PFSK-1 (cell line): ENCODE data around the gene PWWP2B.

Source experiments
- FOXP2 ChIP-seq: optimal IDR thresholded peaks from 2 replicates; pipeline ENCODE3; 2011; ENCODE audit warnings: borderline replicate concordance, control low read depth, inconsistent platforms; ENCODE audit not compliant: insufficient read depth; ENCODE audit errors: extremely low read length, extremely low read depth
- POLR2AphosphoS5 ChIP-seq: IDR thresholded peaks from 2 replicates; pipeline ENCODE4 v1.6.1; 2012; ENCODE audit warnings: low read depth, mild to moderate bottlenecking, control low read depth, low read length, moderate library complexity
- SIN3A ChIP-seq: IDR thresholded peaks from 2 replicates; pipeline ENCODE4 v1.6.1; 2012; ENCODE audit warnings: mild to moderate bottlenecking, low read length, moderate library complexity, borderline replicate concordance; ENCODE audit not compliant: insufficient read depth
- TAF1 ChIP-seq: IDR thresholded peaks from 2 replicates; pipeline ENCODE4 v1.6.1; 2012; ENCODE audit warnings: low read length, control low read depth, borderline replicate concordance; ENCODE audit not compliant: insufficient read depth
- TF ChIP-seq, protein P1 (sequence below), 2 experiments: IDR thresholded peaks; 2 replicates each; pipeline versions ENCODE4 v1.6.1 to v1.8.0; 2011 to 2012; ENCODE audit warnings: low read depth in 2 of 2, low read length in 2 of 2, control low read depth in 1 of 2, inconsistent platforms in 1 of 2, mild to moderate bottlenecking in 1 of 2, moderate library complexity in 1 of 2; ENCODE audit not compliant: insufficient read depth in 1 of 2

DNA sequence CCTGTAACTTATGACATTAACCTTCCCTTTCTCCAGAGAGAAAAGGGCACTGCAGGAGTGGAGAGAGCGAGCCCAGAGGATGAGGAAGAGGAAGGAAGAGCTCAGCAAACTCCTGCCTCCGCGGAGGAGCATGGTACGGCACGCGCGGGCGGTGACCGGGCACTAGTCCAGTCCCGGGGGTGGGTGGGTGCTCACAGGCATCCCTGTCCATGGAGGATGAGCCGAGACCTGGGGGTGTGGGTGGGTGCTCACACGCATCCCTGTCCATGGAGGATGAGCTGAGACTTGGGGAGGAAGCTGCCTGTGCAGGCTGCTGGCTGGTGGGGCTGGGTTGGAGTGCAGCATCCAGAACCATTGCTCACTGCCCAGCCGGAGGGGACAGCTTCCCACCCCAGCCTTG lies 41.2 kb upstream of the PWWP2B start:
- TF ChIP-seq, protein P1, sequence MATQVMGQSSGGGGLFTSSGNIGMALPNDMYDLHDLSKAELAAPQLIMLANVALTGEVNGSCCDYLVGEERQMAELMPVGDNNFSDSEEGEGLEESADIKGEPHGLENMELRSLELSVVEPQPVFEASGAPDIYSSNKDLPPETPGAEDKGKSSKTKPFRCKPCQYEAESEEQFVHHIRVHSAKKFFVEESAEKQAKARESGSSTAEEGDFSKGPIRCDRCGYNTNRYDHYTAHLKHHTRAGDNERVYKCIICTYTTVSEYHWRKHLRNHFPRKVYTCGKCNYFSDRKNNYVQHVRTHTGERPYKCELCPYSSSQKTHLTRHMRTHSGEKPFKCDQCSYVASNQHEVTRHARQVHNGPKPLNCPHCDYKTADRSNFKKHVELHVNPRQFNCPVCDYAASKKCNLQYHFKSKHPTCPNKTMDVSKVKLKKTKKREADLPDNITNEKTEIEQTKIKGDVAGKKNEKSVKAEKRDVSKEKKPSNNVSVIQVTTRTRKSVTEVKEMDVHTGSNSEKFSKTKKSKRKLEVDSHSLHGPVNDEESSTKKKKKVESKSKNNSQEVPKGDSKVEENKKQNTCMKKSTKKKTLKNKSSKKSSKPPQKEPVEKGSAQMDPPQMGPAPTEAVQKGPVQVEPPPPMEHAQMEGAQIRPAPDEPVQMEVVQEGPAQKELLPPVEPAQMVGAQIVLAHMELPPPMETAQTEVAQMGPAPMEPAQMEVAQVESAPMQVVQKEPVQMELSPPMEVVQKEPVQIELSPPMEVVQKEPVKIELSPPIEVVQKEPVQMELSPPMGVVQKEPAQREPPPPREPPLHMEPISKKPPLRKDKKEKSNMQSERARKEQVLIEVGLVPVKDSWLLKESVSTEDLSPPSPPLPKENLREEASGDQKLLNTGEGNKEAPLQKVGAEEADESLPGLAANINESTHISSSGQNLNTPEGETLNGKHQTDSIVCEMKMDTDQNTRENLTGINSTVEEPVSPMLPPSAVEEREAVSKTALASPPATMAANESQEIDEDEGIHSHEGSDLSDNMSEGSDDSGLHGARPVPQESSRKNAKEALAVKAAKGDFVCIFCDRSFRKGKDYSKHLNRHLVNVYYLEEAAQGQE (IDR thresholded peaks at IDR 0.05; ENCODE audit: insufficient read depth in 1 of 2, low read depth in 2 of 2, low read length in 2 of 2) = no peak
- TF ChIP-seq FOXP2 (no peak), TAF1 (no peak), POLR2AphosphoS5 (no peak), SIN3A (no peak)
